Right renal pelvis (tissue), 4 donors: ENCODE results near the gene KRT40. TPM values are rescaled to one million over a fixed set of nuclear protein-coding genes. Genes with fewer than 3 reads are reported as not detected.
A peak's percentile ranks its signal among the peaks of the same experiment; 100 is the strongest.

ENCODE experiments used
- DNase-seq, 4 donors: peaks; one replicate each; pipeline ENCODE4 v3.0.0-alpha.2; 2013; ENCODE audit warnings: low read depth in 4 of 4, low spot score in 3 of 4, missing footprints in 1 of 4
- polyA plus RNA-seq, 4 donors: library from polyadenylated mRNA; unstranded; fragments of 120-200 nt; gene quantifications; one replicate each; pipeline ENCODE4 v1.2.1, GENCODE V29; 2013; ENCODE audit not compliant: insufficient read length in 4 of 4

The KRT40 gene
- polyA plus RNA-seq, 4 donors: 0.03 TPM; not detected in 3

- DNase-seq: no peak
Observed at GRCh38 chr17:40953881-40954280, 30.2 kb downstream of the KRT40 start.

GRCh38 chr17:40952661-40953060 lies 31.5 kb downstream of the KRT40 start:
- no peak for DNase-seq

- DNase-seq: no peak
Observed at GRCh38 chr17:40952154-40952553, 32.0 kb downstream of the KRT40 start.

- no peak for DNase-seq
Observed at GRCh38 chr17:40951011-40951622, 33.0 kb downstream of the KRT40 start.

GRCh38 chr17:40950176-40950575 lies 34.0 kb downstream of the KRT40 start:
- DNase-seq: no peak

- DNase-seq: peak in 1 of 4 donors; percentile 34
Observed at GRCh38 chr17:40949418-40949817, 34.7 kb downstream of the KRT40 start.

- no peak for DNase-seq
Observed at GRCh38 chr17:40947929-40948328, 36.2 kb downstream of the KRT40 start.

GRCh38 chr17:40945414-40945813 lies 38.7 kb downstream of the KRT40 start:
- DNase-seq: no peak

GRCh38 chr17:40944531-40944930 lies 39.6 kb downstream of the KRT40 start:
- no peak for DNase-seq

GRCh38 chr17:40942553-40942952 lies 41.6 kb downstream of the KRT40 start:
- DNase-seq: no peak

GRCh38 chr17:40940266-40940665 lies 43.9 kb downstream of the KRT40 start:
- no peak for DNase-seq

- DNase-seq: no peak
Observed at GRCh38 chr17:40938981-40939380, 45.1 kb downstream of the KRT40 start.

GRCh38 chr17:40937384-40937819 lies 46.7 kb downstream of the KRT40 start, which contains the start of gene KRT23:
Gene KRT23 (minus strand): TSS chr17:40937646. CDS start chr17:40936603, 1,043 bp downstream.
- no peak for DNase-seq

- no peak for DNase-seq
Observed at GRCh38 chr17:40936976-40937375, 47.1 kb downstream of the KRT40 start.

GRCh38 chr17:40936437-40936971 lies 47.6 kb downstream of the KRT40 start:
- no peak for DNase-seq

- no peak for DNase-seq
Observed at GRCh38 chr17:40935624-40936023, 48.5 kb downstream of the KRT40 start.

GRCh38 chr17:40932608-40933007 lies 51.5 kb downstream of the KRT40 start:
- DNase-seq: no peak

GRCh38 chr17:40931311-40931710 lies 52.8 kb downstream of the KRT40 start:
- DNase-seq: no peak
